Measurements from ENCODE around the gene TMEM51.

TMEM51 gene

GRCh38 chr1:15207829-15208429 lies 54.4 kb downstream of the TMEM51 start:
- TF ChIP-seq CTCF (IDR thresholded peaks at IDR 0.05; ENCODE audit: low read depth, low read length, missing control alignments) = no peak
- H3K4me3 ChIP-seq (ENCODE audit: low read depth, low read length) = no peak overlapping the region
- DNase-seq (ENCODE audit: low read depth) = no peak

- TF ChIP-seq CTCF (IDR thresholded peaks at IDR 0.05; ENCODE audit: low read depth, low read length, missing control alignments) = no peak
- no peak for DNase-seq (ENCODE audit: low read depth)
Measured at GRCh38 chr1:15210651-15211375, 57.3 kb downstream of the TMEM51 start.

GRCh38 chr1:15211424-15211823 lies 57.9 kb downstream of the TMEM51 start:
- no peak overlapping the region for H3K4me3 ChIP-seq (ENCODE audit: low read depth, low read length)
- no peak for DNase-seq (ENCODE audit: low read depth)
- TF ChIP-seq CTCF (IDR thresholded peaks at IDR 0.05; ENCODE audit: low read depth, low read length, missing control alignments) = no peak

More at GRCh38 chr1:15210651-15211375, 57.3 kb downstream of the TMEM51 start:
- no peak overlapping the region for H3K4me3 ChIP-seq (ENCODE audit: low read depth, low read length)

- DNase-seq (ENCODE audit: low read depth) = no peak
- no peak overlapping the region for H3K4me3 ChIP-seq (ENCODE audit: low read depth, low read length)
- TF ChIP-seq CTCF (IDR thresholded peaks at IDR 0.05; ENCODE audit: low read depth, low read length, missing control alignments) = no peak
Measured at GRCh38 chr1:15212216-15212953, 58.8 kb downstream of the TMEM51 start.

- no peak overlapping the region for H3K4me3 ChIP-seq (ENCODE audit: low read depth, low read length)
- no peak for TF ChIP-seq CTCF (IDR thresholded peaks at IDR 0.05; ENCODE audit: low read depth, low read length, missing control alignments)
- no peak for DNase-seq (ENCODE audit: low read depth)
Measured at GRCh38 chr1:15212954-15213291, 59.4 kb downstream of the TMEM51 start.

GRCh38 chr1:15213341-15213821 lies 59.8 kb downstream of the TMEM51 start:
- DNase-seq (ENCODE audit: low read depth) = no peak
- no peak overlapping the region for H3K4me3 ChIP-seq (ENCODE audit: low read depth, low read length)
- TF ChIP-seq CTCF (IDR thresholded peaks at IDR 0.05; ENCODE audit: low read depth, low read length, missing control alignments) = no peak

Data from GM12864 (cell line).